NCI-H2029 treated with DMSO at 0.1 percent for 48 hours (cell line): ENCODE results near the gene CYS1.
A peak's percentile ranks its signal among the peaks of the same experiment; 100 is the strongest.
"Not testable (repeated sequence)": the region's sequence is repeated elsewhere in the genome, so short reads cannot be mapped to it uniquely, and the experiment has no call there.

Experiments
- DNase-seq: peaks from one replicate; lab custom pipeline; 2025; lab: John Stamatoyannopoulos, UW

The CYS1 gene

GRCh38 chr2:10091889-10092244, 11.7 kb upstream of the CYS1 start:
- not testable (repeated sequence) for DNase-seq

DNA sequence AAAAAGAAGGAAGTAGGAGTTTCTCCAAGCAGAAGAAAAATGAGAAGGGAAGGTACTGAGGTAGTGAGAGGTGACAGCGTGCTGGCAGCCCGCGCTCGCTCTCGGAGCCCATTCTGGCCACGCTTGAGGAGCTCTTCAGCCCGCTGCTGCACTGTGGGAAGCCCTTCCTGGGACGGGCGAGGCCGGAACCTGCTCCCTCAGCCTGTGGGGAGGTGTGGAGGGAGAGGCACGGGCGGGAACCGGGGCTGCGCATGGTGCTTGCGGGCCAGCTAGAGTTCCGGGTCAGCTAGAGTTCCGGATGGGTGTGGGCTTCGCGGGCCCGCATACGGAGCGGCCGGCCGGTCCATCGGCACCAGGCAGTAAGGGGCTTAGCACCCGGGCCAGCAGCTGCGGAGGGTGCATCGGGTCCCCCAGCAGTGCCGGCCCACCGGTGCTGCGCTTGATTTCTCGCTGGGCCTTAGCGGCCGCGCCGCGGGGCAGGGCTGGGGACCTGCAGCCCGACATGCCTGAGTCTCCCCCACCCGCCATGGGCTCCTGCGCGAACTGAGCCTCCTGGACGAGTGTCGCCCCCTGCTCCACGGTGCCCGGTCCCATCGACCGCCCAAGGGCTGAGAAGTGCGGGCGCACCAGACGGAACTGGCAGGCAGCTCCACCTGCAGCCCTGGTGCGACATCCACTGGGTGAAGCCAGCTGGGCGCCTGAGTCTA, 11.1 kb upstream of the CYS1 start:
- DNase-seq: no peak

DNA sequence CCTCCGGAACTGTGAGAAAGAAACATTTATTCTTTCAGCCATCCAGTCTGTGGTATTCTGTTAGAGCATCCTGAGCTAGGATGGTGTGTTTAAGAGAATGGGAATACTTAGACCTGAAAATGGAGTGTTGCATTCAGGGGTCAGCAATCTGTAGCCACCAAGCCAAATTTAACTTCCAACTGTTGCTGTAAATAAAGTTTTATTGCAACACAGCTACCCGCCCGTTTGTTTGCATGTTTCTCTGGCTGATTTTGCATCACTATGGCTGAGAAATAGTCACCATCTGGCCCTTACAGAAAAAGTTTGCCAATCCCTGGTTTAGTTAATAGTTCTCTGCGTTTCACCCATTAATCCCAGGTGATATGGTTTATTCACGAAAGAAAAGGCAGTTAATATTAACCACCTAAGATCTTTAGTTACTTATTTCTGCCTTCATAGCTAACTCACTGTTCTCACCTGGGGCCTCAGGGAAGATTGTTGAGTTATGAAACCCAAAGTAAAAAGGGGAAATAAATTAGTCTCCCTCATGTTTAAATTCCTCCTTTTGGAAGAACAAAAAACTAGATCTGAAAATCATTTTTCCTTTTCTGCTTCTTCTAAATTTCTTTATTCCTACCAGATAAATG, 9.5 kb upstream of the CYS1 start:
- DNase-seq: no peak

- DNase-seq: no peak
These were observed 7.1 kb upstream of the CYS1 start for GRCh38 chr2:10087360-10087759.

DNA sequence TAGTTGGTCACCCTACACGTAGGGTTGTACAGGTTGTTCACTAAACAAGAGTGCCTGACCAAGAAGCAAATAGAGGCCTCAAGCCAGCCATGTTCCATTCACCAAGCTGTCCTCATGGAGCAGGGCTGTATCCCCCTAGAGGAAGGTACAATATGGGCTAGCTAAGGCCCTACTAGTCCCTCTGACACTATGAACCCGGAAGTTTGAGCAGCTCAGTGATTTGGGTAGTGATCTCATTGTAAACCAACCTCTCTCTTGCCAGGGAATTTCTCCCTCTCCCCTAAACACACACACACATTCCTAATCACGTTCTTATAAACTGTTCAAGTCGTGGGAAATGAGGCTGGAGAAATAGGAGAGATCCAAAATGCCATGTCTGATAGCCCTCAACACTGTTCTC, 6.7 kb upstream of the CYS1 start:
- DNase-seq: no peak

DNA sequence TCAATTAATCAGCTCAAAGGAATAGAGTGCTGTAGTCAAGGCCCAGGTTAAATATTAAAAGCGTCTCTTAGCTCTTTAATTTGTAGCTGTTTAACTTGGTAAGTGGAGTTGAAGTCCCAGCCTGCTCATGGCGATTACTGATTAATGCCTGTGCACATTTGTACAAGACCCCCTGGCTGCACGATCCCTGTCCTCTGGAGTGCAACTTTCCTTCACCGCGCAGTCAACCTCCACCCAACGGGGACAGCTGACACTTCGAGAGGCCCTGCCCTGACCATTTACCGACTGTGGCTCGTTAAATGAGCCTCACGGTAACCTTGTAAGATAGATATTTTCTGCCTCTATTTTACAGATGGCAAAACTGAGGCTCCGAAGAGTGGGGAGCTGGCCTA, 5.5 kb upstream of the CYS1 start:
- DNase-seq: no peak

GRCh38 chr2:10085043-10085667, 4.9 kb upstream of the CYS1 start:
- DNase-seq: no peak

DNA sequence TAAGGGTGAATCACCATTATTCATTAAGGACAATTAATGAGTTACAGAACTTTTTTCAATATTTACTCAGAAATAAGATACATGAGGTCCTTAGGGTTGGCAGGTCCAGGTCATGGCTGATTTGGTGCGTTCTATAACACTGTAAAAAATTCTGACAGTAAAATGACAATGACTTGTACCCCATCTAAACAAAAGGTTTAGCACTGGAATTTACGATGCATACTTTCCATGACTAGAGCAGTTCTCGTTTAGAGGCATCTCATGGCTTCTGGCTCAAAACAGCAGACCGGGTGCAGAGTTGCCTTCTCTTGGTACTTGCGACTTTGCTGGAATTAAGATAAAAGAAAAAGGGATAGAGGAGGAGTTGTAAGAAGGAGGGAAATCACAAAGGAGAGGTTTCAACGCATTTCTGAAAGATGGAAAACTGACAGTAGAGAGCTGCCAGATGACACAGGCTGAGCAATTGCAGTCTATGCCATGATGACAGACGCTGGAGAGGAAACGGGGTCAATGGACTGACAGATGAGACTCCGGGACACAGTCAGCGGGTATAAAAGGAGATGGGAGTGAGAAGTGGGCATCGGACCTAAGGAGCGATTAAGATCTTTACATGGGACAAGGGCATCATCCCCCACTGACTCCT, 4.1 kb upstream of the CYS1 start:
- no peak for DNase-seq

DNA sequence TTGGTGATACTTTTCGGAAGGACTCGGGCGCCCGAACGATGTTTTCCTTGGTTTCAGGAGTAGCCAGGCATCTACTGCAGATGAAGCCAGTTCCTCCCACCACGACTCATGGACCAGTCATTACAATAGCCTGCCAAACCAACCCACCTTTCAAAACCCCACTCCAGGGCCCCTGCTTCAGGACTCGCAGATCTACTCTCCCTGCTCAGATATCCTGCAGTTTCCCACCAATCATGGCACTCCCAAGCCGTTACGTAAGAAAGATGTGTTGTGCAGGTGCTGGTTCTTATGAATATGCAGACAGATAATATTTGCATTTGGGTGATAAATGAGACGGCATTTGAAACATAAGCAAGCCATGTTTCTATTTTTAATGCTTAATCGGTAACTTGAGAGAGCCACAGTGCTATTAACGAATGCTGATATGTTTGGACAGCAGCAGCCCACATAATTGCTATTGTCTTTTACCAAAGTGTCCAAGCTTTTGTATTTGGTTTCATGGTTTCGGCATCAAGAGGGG, 3.5 kb upstream of the CYS1 start:
- DNase-seq: peak; percentile 39

GRCh38 chr2:10083046-10083445, 2.8 kb upstream of the CYS1 start:
- DNase-seq: no peak

DNA sequence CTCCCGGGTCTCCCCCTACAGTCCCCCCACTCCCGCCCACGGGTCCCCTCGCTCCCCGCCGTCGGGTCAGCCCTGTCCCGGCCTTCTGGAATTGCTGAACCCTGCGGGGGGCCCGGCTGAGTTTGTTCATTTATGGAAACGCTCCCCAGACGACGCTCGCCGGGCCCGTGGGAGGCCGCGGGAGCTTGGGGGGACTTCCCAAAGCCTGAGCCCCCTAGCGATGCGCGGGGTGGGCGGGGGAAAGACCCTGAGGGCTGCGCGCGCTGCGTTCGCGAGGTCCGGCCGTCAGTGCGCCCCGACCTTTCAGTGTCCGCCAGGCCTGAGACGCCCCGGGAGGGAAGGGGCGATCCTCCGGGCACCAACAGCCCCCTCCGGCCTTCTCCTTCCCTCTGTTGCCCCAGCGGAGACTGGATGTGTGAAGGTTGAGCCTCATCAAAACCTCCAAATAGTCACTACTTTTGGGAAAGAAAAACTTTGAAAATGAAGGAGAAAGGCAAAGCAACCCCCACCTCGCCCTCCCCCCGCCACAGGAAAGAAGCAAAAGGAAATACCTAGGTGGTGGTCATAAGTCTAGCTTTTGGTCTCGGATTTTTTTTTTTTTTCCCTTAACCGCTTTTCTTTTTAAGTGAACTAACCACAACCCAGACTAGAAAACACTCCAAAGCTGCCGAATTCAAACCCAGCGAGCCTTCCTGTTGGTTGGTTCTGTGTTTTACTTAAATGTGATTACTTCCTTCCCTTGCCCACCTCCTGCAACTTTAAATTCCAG, 509 bp upstream of the CYS1 start:
- no peak for DNase-seq

GRCh38 chr2:10079266-10079869, 843 bp downstream of the CYS1 start:
- no peak for DNase-seq

GRCh38 chr2:10078704-10079265, 1.4 kb downstream of the CYS1 start:
- DNase-seq: no peak

DNA sequence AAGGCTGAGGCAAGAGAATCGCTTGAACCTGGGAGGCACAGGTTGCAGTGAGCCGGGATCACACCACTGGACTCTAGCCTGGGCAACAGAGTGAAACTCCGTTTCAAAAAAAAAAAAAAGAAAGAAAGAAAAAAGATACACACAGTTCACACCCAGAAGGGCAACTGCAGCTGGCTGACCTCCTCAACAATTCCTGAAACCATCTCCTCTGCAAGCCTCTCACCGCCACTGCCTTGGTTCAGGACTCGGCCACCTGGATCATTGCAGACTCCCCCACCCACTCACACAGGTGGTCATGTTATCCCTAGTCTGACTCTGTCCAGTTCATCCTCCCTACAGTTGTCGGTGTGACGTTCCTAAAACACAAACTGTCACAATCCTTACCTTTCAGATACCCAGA, 2.2 kb downstream of the CYS1 start:
- no peak for DNase-seq

- DNase-seq: no peak
These were observed 3.2 kb downstream of the CYS1 start for GRCh38 chr2:10076988-10077527.

- no peak for DNase-seq
These were observed 3.7 kb downstream of the CYS1 start for GRCh38 chr2:10076511-10076910.

DNA sequence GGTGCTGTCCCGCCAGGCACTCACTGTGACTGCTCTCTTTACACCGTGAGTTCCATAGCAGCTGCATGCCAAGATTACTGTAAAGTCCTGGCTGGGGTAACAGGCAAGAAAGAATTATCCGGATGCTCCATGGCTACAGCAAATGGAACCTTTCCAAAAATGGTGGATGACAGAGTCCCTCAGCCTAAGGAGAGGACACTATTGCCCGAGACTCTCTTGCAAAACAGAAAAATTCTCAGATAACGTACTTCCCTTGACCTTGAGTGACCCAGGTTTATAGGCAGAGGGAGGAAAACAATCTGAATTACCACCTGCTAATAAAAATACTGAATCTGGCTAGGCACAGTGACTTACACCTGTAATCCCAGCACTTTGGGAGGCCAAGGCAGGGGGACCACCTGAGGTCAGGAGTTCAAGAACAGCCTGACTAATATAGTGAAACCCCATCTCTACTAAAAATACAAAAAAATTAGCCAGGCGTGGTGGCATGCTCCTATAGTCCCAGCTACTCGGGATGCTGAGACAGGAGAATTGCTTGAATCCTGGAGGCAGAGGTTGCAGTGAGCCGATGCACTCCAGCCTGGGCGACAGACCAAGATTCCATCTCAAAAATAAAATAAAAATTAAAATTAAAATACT, 4.5 kb downstream of the CYS1 start:
- no peak for DNase-seq

- DNase-seq: no peak
These were observed 5.1 kb downstream of the CYS1 start for GRCh38 chr2:10075101-10075500.

DNA sequence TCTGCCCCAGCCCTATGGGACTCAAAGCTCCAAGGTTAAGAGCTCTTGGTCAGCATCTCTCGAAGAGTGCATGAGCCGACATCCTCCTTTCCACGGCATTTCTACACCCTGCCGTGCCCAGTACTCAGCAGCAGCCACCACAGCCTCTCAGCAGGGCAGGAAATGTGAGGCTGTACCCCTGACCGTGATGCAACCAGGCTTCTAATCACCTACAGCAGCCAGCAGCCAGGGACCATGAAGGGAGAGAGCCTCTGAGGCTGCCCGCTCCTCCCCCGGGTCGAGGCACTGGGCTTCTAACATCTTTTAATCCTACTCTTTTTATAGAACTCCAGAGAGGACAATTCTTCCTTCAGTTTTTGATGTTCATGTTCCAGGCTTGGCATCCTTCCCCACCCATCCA, 6.5 kb downstream of the CYS1 start:
- no peak for DNase-seq

- DNase-seq: peak; percentile 88
These were observed 7.3 kb downstream of the CYS1 start for GRCh38 chr2:10072656-10073480.
